DMS153 treated with DMSO at 0.1 percent for 48 hours (cell line): ENCODE results near the gene C19orf81.

Experiments used
- DNase-seq: peaks from one replicate; lab custom pipeline; 2025; ENCODE audit not compliant: unreplicated experiment; lab: John Stamatoyannopoulos, UW

Gene C19orf81

DNA sequence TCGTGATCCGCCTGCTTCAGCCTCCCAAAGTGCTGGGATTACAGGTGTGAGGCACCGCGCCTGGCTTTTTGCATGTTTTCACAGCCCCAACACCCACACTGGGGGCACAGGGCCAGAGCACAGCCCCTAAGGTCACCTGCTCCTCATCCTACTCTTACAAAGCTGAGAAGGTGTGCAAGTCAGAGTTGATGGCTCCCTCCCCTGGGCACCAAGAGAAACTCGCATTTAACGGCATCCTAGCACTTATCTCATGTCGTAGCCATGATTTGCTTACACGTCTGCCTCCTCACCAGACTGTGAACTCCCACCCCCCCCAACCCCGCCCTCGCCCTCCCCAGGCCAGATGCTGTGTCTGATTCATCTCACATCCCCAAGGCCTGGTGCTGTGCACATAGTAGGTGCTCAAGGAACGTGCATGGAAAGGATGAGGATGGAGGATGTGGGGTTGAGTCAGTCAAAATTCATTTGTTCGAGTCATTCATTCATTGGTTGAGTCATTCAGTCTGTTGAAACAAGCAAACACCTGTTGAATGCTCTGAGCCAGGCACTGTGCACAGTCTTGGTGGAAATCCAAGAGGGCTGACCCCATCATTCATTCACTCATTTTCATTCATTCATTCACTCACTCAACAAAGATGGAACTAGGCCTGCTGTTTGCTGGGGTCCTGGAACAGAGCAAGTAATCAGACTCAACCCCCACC, 59.1 kb downstream of the C19orf81 start:
- no peak for DNase-seq
